Central memory CD8-positive, alpha-beta T cell (primary cell): ENCODE data around the gene ARMC5.

Experiments used
- ATAC-seq: fragments of 150-1000 bp; cut with Tn5 transposase; replicated peaks from 2 replicates; pipeline ENCODE4 v1.10.0; 2022; ENCODE audit warnings: mild to moderate bottlenecking, moderate FRiP score, moderate number of reproducible peaks; ENCODE audit not compliant: poor library complexity, severe bottlenecking; ENCODE audit errors: extremely low read depth
- DNase-seq, 2 donors: peaks; one replicate each; pipeline ENCODE4 v3.0.0; 2021; ENCODE audit warnings: low spot score in 2 of 2
- H3K27ac Mint-ChIP-seq: one replicate; pipeline ENCODE4 v1.8.0; 2022; ENCODE audit warnings: low read depth, mild to moderate bottlenecking, moderate library complexity, mixed read lengths
- H3K27me3 Mint-ChIP-seq: one replicate; pipeline ENCODE4 v1.8.0; 2022; ENCODE audit warnings: mixed read lengths
- H3K36me3 Mint-ChIP-seq: one replicate; pipeline ENCODE4 v1.8.0; 2022; ENCODE audit warnings: mild to moderate bottlenecking, moderate library complexity, mixed read lengths; ENCODE audit not compliant: insufficient read depth
- H3K4me1 Mint-ChIP-seq: one replicate; pipeline ENCODE4 v1.8.0; 2022; ENCODE audit warnings: mixed read lengths
- H3K4me3 Mint-ChIP-seq: one replicate; pipeline ENCODE4 v1.8.0; 2022; ENCODE audit warnings: mild to moderate bottlenecking, moderate library complexity, mixed read lengths
- H3K9me3 Mint-ChIP-seq: one replicate; pipeline ENCODE4 v1.8.0; 2022; ENCODE audit warnings: mixed read lengths

Gene ARMC5

GRCh38 chr16:31507617-31507928 lies 48.3 kb downstream of the ARMC5 start:
- Mint-ChIP-seq H3K36me3 (peaks cover 9% of the 10 kb centered on the region), H3K4me3 (peak overlapping the region; percentile 85), H3K9me3 (no peaks in the 10 kb centered on the region), H3K27ac (peak overlapping the region; percentile 93), H3K27me3 (no peaks in the 10 kb centered on the region), H3K4me1 (peaks cover 46% of the 10 kb centered on the region)
- no peak for DNase-seq
- ATAC-seq = peak; percentile 38

- H3K27ac Mint-ChIP-seq = peak within 1 kb of the TSS; percentile 93
- H3K4me1 Mint-ChIP-seq = peaks cover 42% of the 10 kb centered on the region
- DNase-seq (peak; percentile 57 to 59), ATAC-seq (peak; percentile 83)
- H3K9me3 Mint-ChIP-seq = no peaks in the 10 kb centered on the region
- peak within 1 kb of the TSS; percentile 85 for H3K4me3 Mint-ChIP-seq
- H3K36me3 Mint-ChIP-seq = peaks cover 9% of the 10 kb centered on the region
- H3K27me3 Mint-ChIP-seq = no peaks in the 10 kb centered on the region
Observed at GRCh38 chr16:31507929-31508705, 48.8 kb downstream of the ARMC5 start, which contains the start of gene RUSF1. RUSF1 (minus strand) TSS chr16:31508391; CDS start chr16:31508373, 18 bp downstream.

GRCh38 chr16:31508706-31509195 lies 49.5 kb downstream of the ARMC5 start:
- Mint-ChIP-seq H3K36me3 (peaks cover 9% of the 10 kb centered on the region), H3K4me3 (peak overlapping the region; percentile 85), H3K4me1 (peaks cover 42% of the 10 kb centered on the region), H3K9me3 (no peaks in the 10 kb centered on the region), H3K27ac (peak overlapping the region; percentile 93), H3K27me3 (no peaks in the 10 kb centered on the region)
- ATAC-seq (no peak), DNase-seq (no peak)

GRCh38 chr16:31513126-31513525 lies 53.8 kb downstream of the ARMC5 start:
- H3K27ac Mint-ChIP-seq = no peak overlapping the region
- no peak overlapping the region for H3K4me3 Mint-ChIP-seq
- H3K36me3 Mint-ChIP-seq = peaks cover 6% of the 10 kb centered on the region
- no peaks in the 10 kb centered on the region for H3K9me3 Mint-ChIP-seq
- DNase-seq = no peak
- peaks cover 22% of the 10 kb centered on the region for H3K4me1 Mint-ChIP-seq
- peaks cover 23% of the 10 kb centered on the region for H3K27me3 Mint-ChIP-seq
- ATAC-seq = no peak

GRCh38 chr16:31513884-31514283 lies 54.6 kb downstream of the ARMC5 start:
- H3K9me3 Mint-ChIP-seq = no peaks in the 10 kb centered on the region
- H3K27ac Mint-ChIP-seq = no peak overlapping the region
- peaks cover 18% of the 10 kb centered on the region for H3K4me1 Mint-ChIP-seq
- H3K36me3 Mint-ChIP-seq = peaks cover 3% of the 10 kb centered on the region
- DNase-seq (no peak), ATAC-seq (no peak)
- no peak overlapping the region for H3K4me3 Mint-ChIP-seq
- peaks cover 24% of the 10 kb centered on the region for H3K27me3 Mint-ChIP-seq
